ENCODE measurements around the gene FOXC1. TPM values are rescaled to one million over a fixed set of nuclear protein-coding genes. Genes with fewer than 3 reads are reported as not detected.
A peak's percentile ranks its signal among the peaks of the same experiment; 100 is the strongest.

FOXC1 gene
- total and polyA plus RNA-seq, 2 of the 13 experiments (the other 11 are each of a cell fraction or from before 2014, with no cell fraction given) = 0.44 to 0.55 TPM

DNA sequence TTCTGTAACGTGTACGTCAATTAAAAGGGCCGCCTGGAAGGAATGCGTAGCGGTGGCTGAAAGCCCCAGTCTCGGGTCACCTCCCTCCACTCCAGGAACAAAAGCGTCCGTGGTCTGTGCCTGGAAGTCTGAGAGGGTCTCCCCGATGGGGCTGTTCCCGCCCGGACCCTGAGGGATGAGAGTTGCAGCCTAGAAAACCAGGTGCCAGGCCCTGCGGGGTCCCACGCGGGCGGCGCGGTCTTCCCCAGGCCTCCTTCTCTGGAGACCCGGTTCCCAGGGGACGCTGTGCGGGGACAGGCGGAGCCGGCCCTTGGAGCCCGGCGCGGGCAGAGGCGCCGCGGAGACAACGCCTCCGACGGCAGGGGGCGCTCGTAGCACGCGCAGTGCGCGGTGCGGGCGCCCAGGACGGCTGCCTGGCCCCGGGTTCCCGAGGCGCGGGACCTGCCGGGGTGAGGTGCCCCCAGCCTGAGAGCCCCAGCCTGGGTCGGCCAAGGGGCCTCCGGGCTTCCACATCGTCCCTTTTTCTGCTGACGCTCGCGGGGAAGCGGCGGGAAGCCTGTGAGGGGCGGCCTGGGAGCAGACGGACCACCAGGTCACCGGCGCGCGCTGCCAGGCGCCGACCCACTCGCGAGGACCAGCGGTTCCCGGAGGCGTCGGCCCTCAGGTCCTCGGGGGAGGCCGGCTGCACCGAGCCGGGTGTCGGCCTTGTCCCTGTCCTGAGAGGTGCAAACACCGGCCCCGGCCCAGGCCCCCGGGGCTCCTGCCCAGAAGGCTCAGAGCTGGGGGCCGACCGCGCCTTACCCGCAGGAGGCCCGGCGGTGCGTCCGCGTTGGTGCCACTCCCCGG, 5.3 kb upstream of the FOXC1 start (continued):
- TF ChIP-seq, protein P1, sequence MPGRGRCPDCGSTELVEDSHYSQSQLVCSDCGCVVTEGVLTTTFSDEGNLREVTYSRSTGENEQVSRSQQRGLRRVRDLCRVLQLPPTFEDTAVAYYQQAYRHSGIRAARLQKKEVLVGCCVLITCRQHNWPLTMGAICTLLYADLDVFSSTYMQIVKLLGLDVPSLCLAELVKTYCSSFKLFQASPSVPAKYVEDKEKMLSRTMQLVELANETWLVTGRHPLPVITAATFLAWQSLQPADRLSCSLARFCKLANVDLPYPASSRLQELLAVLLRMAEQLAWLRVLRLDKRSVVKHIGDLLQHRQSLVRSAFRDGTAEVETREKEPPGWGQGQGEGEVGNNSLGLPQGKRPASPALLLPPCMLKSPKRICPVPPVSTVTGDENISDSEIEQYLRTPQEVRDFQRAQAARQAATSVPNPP (CRISPR knock-in tag; IDR thresholded peaks at IDR 0.05) = no peak
- no peak for TF ChIP-seq FOXO1 (CRISPR knock-in tag; IDR thresholded peaks at IDR 0.05)
- no peak for TF ChIP-seq ZIK1 (CRISPR knock-in tag; IDR thresholded peaks at IDR 0.05; ENCODE audit: borderline replicate concordance, low read depth)
- TF ChIP-seq ZFYVE20 (CRISPR knock-in tag; IDR thresholded peaks at IDR 0.05; ENCODE audit: borderline replicate concordance, low read depth) = 0 out of 2 replicates have a peak, but pooled peaks have one; percentile 48
- TF ChIP-seq ARNT (IDR thresholded peaks at IDR 0.05) = no peak
- TF ChIP-seq, protein P2, sequence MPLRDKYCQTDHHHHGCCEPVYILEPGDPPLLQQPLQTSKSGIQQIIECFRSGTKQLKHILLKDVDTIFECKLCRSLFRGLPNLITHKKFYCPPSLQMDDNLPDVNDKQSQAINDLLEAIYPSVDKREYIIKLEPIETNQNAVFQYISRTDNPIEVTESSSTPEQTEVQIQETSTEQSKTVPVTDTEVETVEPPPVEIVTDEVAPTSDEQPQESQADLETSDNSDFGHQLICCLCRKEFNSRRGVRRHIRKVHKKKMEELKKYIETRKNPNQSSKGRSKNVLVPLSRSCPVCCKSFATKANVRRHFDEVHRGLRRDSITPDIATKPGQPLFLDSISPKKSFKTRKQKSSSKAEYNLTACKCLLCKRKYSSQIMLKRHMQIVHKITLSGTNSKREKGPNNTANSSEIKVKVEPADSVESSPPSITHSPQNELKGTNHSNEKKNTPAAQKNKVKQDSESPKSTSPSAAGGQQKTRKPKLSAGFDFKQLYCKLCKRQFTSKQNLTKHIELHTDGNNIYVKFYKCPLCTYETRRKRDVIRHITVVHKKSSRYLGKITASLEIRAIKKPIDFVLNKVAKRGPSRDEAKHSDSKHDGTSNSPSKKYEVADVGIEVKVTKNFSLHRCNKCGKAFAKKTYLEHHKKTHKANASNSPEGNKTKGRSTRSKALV (CRISPR knock-in tag; IDR thresholded peaks at IDR 0.05) = peak; percentile 94
- TF ChIP-seq, protein P3, sequence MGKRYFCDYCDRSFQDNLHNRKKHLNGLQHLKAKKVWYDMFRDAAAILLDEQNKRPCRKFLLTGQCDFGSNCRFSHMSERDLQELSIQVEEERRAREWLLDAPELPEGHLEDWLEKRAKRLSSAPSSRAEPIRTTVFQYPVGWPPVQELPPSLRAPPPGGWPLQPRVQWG (CRISPR knock-in tag; IDR thresholded peaks at IDR 0.05; ENCODE audit: borderline replicate concordance, low read depth) = no peak
- no peak for TF ChIP-seq BRCA1 (CRISPR knock-in tag; IDR thresholded peaks at IDR 0.05)
- TF ChIP-seq, protein P4, sequence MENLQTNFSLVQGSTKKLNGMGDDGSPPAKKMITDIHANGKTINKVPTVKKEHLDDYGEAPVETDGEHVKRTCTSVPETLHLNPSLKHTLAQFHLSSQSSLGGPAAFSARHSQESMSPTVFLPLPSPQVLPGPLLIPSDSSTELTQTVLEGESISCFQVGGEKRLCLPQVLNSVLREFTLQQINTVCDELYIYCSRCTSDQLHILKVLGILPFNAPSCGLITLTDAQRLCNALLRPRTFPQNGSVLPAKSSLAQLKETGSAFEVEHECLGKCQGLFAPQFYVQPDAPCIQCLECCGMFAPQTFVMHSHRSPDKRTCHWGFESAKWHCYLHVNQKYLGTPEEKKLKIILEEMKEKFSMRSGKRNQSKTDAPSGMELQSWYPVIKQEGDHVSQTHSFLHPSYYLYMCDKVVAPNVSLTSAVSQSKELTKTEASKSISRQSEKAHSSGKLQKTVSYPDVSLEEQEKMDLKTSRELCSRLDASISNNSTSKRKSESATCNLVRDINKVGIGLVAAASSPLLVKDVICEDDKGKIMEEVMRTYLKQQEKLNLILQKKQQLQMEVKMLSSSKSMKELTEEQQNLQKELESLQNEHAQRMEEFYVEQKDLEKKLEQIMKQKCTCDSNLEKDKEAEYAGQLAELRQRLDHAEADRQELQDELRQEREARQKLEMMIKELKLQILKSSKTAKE (CRISPR knock-in tag; IDR thresholded peaks at IDR 0.05; ENCODE audit: borderline replicate concordance) = no peak
- TF ChIP-seq SKI (IDR thresholded peaks at IDR 0.05; ENCODE audit: partially characterized antibody) = peak; percentile 60
- peak; percentile 53; the same call in 1 of the 2 replicates for TF ChIP-seq ZNF501 (CRISPR knock-in tag; IDR thresholded peaks at IDR 0.05)
- no peak for TF ChIP-seq TOE1 (CRISPR knock-in tag; IDR thresholded peaks at IDR 0.05)
- peak; percentile 60; the same call in 1 of the 2 replicates for TF ChIP-seq SALL1 (CRISPR knock-in tag; IDR thresholded peaks at IDR 0.05)
- no peak for TF ChIP-seq ZKSCAN5 (CRISPR knock-in tag; IDR thresholded peaks at IDR 0.05)
- TF ChIP-seq EP300 (IDR thresholded peaks at IDR 0.05; ENCODE audit: low read depth in 2 of 2, low read length in 2 of 2) = no peak
- TF ChIP-seq EP300 (CRISPR knock-in tag; IDR thresholded peaks at IDR 0.05; ENCODE audit: borderline replicate concordance) = no peak
- TF ChIP-seq GTF3A (CRISPR knock-in tag; conservative IDR thresholded peaks at IDR 0.05) = 0 out of 2 replicates have a peak, but pooled peaks have one; percentile 20
- TF ChIP-seq, protein P5, sequence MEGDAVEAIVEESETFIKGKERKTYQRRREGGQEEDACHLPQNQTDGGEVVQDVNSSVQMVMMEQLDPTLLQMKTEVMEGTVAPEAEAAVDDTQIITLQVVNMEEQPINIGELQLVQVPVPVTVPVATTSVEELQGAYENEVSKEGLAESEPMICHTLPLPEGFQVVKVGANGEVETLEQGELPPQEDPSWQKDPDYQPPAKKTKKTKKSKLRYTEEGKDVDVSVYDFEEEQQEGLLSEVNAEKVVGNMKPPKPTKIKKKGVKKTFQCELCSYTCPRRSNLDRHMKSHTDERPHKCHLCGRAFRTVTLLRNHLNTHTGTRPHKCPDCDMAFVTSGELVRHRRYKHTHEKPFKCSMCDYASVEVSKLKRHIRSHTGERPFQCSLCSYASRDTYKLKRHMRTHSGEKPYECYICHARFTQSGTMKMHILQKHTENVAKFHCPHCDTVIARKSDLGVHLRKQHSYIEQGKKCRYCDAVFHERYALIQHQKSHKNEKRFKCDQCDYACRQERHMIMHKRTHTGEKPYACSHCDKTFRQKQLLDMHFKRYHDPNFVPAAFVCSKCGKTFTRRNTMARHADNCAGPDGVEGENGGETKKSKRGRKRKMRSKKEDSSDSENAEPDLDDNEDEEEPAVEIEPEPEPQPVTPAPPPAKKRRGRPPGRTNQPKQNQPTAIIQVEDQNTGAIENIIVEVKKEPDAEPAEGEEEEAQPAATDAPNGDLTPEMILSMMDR (CRISPR knock-in tag; IDR thresholded peaks at IDR 0.05) = peak; percentile 92
- TF ChIP-seq, protein P6, sequence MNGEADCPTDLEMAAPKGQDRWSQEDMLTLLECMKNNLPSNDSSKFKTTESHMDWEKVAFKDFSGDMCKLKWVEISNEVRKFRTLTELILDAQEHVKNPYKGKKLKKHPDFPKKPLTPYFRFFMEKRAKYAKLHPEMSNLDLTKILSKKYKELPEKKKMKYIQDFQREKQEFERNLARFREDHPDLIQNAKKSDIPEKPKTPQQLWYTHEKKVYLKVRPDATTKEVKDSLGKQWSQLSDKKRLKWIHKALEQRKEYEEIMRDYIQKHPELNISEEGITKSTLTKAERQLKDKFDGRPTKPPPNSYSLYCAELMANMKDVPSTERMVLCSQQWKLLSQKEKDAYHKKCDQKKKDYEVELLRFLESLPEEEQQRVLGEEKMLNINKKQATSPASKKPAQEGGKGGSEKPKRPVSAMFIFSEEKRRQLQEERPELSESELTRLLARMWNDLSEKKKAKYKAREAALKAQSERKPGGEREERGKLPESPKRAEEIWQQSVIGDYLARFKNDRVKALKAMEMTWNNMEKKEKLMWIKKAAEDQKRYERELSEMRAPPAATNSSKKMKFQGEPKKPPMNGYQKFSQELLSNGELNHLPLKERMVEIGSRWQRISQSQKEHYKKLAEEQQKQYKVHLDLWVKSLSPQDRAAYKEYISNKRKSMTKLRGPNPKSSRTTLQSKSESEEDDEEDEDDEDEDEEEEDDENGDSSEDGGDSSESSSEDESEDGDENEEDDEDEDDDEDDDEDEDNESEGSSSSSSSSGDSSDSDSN (CRISPR knock-in tag; IDR thresholded peaks at IDR 0.05) = peak; percentile 97

All from HepG2 (cell line).